ENCODE data around the gene CTNNA3.
"Not testable (repeated sequence)": the region's sequence is repeated elsewhere in the genome, so short reads cannot be mapped to it uniquely, and the experiment has no call there.

CTNNA3 gene

DNA sequence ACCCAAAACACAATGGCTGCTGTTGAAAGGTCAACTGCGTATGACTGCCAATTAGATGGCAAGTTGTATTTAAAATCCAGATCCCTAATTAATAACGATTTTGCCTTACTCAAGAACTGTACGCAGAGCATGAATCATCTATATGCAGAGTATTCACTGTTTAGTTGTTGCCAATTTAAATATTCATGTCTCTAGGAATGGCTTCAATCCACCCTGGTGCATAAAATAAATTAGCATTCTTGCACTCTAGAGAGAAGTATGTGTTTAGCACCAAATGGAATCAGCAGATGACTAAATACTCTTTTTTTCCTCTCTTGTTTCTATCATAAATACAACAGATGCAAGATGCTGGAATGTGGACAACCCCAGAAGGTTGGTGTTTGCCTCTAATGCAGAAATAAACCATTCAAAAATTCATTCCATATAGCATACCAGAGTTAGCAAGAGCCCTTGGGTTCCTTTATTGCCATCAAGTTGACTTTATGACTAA, 449.9 kb downstream of the CTNNA3 start:
- no peak for DNase-seq (ENCODE audit: low read depth in 2 of 2)

DNA sequence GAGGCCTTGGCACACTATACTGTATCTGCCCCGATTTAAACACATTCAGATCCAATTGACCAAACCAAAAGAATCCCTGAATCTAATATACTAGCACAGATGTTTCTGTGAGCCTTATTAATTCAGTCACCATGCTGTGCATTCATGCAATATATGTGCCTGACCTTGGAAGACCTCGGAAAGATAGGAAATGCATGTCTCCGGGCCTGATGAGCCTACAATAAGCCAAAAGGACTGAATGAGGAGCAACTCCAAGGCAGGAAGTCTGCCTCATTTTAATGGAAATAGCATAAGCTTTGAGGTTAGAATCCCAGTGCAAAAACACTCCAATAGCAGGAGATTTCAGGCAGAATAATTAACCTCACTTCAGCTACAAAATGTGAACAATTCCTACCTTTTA, 453.5 kb downstream of the CTNNA3 start:
- no peak for DNase-seq (ENCODE audit: low read depth in 2 of 2)

- no peak for DNase-seq (ENCODE audit: low read depth in 2 of 2)
Observed at GRCh38 chr10:67241451-67241850, 454.5 kb downstream of the CTNNA3 start.

- DNase-seq (ENCODE audit: low read depth in 2 of 2) = no peak
Observed at GRCh38 chr10:67239864-67240497, 456.0 kb downstream of the CTNNA3 start.

GRCh38 chr10:67230680-67231500, 465.1 kb downstream of the CTNNA3 start:
- DNase-seq (ENCODE audit: low read depth in 2 of 2) = not testable (repeated sequence)

DNA sequence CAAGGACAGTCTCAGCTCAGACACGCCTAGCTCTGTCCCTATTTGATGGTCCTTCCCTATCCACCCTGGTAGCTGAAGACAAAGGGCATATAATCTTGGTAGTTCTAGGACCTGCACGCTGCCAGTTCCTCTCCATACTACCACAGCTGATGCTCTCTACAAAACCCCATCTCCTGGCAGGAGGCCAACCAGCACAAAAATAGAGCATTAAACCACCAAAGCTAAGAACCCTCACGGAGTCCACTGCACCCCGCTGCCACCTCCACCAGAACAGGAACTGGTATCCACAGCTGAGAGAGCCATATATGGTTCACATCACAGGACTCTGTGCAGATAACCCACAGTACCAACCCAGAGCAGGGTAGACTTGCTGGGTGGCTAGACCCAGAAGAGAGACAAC, 470.8 kb downstream of the CTNNA3 start:
- DNase-seq (ENCODE audit: low read depth in 2 of 2) = no peak

DNA sequence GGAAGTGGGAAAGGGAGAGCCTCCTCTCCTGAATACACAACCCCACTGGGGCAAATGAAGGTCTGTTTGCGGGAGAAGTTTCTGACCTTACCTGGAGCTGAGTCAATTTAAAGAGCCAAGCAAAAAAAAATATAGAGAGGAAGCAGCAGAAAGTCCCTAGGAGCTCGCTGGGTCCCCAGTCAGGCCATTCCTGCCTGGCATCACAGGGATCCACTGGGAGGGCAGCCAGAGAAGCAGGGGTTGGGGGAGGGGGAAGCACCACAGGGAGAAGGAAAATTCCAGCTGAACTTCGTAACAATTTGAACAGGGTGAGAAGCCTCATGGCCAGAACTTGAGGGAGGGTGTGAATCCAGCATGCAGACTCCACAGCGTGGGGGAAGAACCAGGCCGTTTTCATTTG, 471.4 kb downstream of the CTNNA3 start:
- DNase-seq (ENCODE audit: low read depth in 2 of 2) = no peak

DNA sequence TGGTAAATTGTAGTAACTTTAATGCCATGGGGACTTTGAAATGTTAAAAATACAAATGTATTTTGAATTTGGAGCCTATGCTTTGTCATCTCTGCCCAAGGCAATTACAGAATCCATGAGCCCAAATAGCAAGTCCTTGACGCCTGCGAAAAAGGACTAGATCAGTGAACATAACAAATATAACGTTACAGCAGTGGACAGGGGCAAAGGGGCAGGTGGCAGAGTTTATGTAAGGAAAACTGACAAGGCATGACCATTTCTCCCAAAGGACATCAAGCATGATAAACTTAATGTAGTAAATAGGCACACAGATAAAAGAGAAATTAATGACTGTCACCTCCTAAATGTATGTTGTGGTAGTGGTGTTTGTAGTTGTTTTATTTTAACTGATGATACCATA, 473.1 kb downstream of the CTNNA3 start:
- no peak for DNase-seq (ENCODE audit: low read depth in 2 of 2)

DNA sequence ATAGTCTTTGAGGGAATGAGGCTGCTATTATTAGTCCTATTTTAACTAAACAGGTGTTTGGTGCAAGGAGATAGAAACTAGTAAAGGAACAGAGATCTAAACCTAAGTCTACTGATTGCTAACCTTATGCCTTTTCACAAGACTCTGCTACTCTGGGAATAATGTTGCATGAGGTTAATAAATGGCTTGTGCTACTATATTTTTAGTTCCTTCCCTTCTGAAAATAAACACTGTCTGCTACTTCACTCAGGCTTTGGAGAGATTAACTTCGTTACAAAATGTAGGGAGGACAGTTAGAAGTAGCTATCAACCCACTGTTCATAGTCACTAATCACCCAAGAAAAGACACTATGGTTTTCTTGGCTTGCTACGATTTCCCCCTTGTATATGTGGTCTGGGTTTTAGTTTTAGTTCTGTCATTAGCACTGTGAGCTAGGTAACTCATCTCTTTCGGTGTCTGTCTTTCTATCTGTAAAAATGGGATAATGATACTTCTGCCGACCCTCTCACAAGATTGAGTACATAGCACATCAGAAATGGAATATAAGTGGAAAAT, 474.0 kb downstream of the CTNNA3 start:
- no peak for DNase-seq (ENCODE audit: low read depth in 2 of 2)

- no peak for DNase-seq (ENCODE audit: low read depth in 2 of 2)
Observed at GRCh38 chr10:67211680-67212079, 484.3 kb downstream of the CTNNA3 start.

GRCh38 chr10:67207923-67208322, 488.1 kb downstream of the CTNNA3 start:
- DNase-seq (ENCODE audit: low read depth in 2 of 2) = not testable (repeated sequence)

DNA sequence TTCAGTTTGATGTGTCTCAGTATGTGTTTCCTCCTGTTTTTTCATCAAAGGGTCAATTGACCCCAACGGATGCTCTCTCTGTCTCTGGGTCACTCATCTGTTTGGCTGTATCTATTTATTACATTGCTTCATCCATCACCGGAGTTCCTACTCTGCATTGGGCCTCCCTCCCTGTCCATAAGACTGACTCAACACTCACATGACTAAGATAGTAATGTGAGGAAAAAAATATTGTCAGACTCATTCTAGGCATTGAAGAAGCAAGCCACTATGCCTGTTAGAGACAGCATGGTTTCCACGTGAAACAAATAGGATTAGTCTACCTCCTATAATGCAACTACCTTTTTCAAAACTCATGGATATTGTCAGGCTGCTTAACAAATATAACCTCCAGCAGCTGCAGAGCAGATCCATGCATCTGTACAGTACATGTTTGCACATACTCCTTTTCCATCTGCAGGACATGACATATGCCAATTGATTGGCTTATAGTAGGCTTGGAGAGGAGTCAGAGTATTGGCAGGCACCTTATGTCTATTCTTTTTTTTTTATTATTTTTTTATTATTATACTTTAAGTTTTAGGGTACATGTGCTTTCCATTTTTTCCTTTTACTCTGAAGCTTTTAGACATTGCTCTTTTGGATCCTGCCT, 495.0 kb downstream of the CTNNA3 start:
- DNase-seq (ENCODE audit: low read depth in 2 of 2) = no peak

GRCh38 chr10:67175354-67175753, 520.6 kb downstream of the CTNNA3 start:
- no peak for DNase-seq (ENCODE audit: low read depth in 2 of 2)

DNA sequence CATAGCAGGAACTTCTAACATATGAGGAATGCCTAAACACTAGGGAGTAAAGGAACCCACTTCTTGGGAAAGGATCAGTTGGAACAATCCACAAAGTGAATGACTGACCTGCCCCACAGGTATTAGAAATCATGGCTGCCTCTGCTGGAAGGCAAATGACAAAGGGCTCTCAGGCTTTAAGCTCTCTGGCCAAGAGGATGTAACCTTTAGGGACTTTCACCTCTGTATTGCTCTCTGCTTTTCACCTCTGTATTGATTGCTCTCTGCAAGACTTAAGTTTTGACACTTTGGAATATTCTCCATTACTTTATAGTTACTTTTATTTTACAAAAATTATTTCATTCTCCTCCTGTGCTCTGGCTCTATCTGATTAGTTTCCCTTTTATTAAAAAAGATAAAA, 522.2 kb downstream of the CTNNA3 start:
- no peak for DNase-seq (ENCODE audit: low read depth in 2 of 2)

DNA sequence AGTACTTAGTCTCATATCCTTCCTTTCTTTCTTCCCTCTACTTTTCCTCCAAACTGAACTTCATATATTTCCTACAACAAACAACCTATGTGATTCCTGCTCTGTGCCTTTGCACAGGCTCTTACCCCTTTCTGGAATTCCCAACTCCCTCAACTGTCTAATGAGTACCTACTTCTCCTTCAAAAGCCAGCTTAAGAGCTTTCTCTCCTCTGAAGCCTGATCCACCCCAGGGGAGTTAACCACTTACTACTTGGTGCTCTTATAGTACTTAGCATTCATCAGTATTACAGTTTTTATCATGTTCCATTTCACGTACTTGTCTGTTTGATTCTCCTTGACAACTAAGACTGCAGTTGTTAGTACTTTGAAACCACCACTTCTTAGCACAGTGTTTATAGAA, 524.0 kb downstream of the CTNNA3 start:
- no peak for DNase-seq (ENCODE audit: low read depth in 2 of 2)

DNA sequence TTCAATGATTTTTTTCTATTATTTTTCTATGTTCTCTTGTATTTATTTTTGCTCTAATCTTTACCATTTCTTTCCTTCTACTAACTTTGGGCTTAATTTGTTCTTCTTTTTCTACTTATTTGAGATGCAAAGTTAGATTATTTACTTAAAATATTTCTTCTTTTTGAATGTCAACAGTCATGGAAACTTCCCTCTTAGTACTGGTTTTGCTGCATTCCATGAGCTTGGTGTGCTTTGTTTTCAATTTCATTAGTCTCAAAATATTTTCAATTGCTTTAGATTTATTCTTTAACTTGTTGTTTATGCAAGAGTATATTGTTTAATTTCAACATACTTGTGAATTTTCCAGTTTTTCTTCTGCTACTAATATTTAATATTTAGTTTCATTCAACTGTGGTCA, 539.8 kb downstream of the CTNNA3 start:
- no peak for DNase-seq (ENCODE audit: low read depth in 2 of 2)

- no peak for DNase-seq (ENCODE audit: low read depth in 2 of 2)
Observed at GRCh38 chr10:67151471-67151870, 544.5 kb downstream of the CTNNA3 start.

GRCh38 chr10:67144530-67144929, 551.5 kb downstream of the CTNNA3 start:
- no peak for DNase-seq (ENCODE audit: low read depth in 2 of 2)

GRCh38 chr10:67141300-67141699, 554.7 kb downstream of the CTNNA3 start:
- DNase-seq (ENCODE audit: low read depth in 2 of 2) = no peak

DNA sequence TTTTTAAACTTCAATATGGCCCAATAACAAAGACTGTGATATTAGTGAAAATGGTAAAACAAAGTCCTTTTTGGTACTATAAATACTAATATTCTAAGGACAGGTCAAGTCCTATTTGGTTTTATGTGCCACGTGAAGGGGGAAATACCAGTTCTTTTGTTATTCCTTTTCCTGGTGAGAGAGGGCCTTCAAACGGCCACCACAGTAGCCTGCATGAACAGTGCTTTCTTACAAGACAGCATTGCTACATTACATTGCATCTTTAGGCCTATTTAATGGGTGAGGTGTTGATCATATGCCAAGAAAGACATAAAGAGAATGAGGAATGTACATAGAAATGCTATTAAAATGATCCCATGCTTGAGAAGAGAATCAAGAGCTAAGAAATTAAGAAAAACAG, 555.4 kb downstream of the CTNNA3 start:
- no peak for DNase-seq (ENCODE audit: low read depth in 2 of 2)

GRCh38 chr10:67127441-67127840, 568.6 kb downstream of the CTNNA3 start:
- DNase-seq (ENCODE audit: low read depth in 2 of 2) = no peak

GRCh38 chr10:67119651-67120050, 576.3 kb downstream of the CTNNA3 start:
- no peak for DNase-seq (ENCODE audit: low read depth in 2 of 2)

All from fibroblast of skin of left quadriceps (primary cell).